K562 (cell line): Measurements from ENCODE around the gene CD164L2. TPM values are rescaled to one million over a fixed set of nuclear protein-coding genes. Genes with fewer than 3 reads are reported as not detected.
A peak's percentile ranks its signal among the peaks of the same experiment; 100 is the strongest.

Source experiments
- BCL6 ChIP-seq: fragments of 250-450 bp; sonication (Bioruptor Pico); IDR thresholded peaks from 2 replicates; pipeline ENCODE4 v1.4.0; 2020
- CXXC5 ChIP-seq: fragments of 250-450 bp; sonication (Bioruptor Pico); IDR thresholded peaks from 2 replicates; pipeline ENCODE4 v1.8.0; 2022; ENCODE audit warnings: inconsistent platforms, mild to moderate bottlenecking, moderate library complexity
- HOMEZ ChIP-seq: fragments of 250-450 bp; sonication (Bioruptor Pico); IDR thresholded peaks from 2 replicates; pipeline ENCODE4 v1.4.0; 2020; ENCODE audit warnings: mild to moderate bottlenecking, moderate library complexity
- KDM2B ChIP-seq: fragments of 250-450 bp; sonication (Bioruptor Pico); IDR thresholded peaks from 2 replicates; pipeline ENCODE4 v1.8.0; 2021; ENCODE audit warnings: mild to moderate bottlenecking, moderate library complexity
- MAZ ChIP-seq, 2 experiments: fragments of 450-650 bp in 1 of 2; sonication (generic) in 1 of 2; formaldehyde crosslinking; IDR thresholded peaks in 1 of 2; conservative IDR thresholded peaks in 1 of 2; 2 replicates each; pipeline versions ENCODE4 v1.4.0 to v1.5.0; 2020; ENCODE audit warnings: mild to moderate bottlenecking in 1 of 2, missing genetic modification reagents in 1 of 2
- MTA1 ChIP-seq: fragments of 450-650 bp; IDR thresholded peaks from 2 replicates; pipeline ENCODE4 v1.6.1; 2017; ENCODE audit warnings: borderline replicate concordance
- NFXL1 ChIP-seq: fragments of 450-650 bp; formaldehyde crosslinking; IDR thresholded peaks from 2 replicates; pipeline ENCODE4 v1.4.0; 2021; ENCODE audit warnings: mild to moderate bottlenecking
- NKRF ChIP-seq: fragments of 450-650 bp; IDR thresholded peaks from 2 replicates; pipeline ENCODE4 v1.6.1; 2016; ENCODE audit warnings: borderline replicate concordance
- NR0B1 ChIP-seq: fragments of 450-650 bp; IDR thresholded peaks from one replicate; pipeline ENCODE4 v1.6.1; 2018; ENCODE audit warnings: mild to moderate bottlenecking, moderate library complexity; ENCODE audit not compliant: partially characterized antibody
- POLR2H ChIP-seq: IDR thresholded peaks from 2 replicates; pipeline ENCODE4 v1.6.1; 2016; ENCODE audit warnings: missing genetic modification characterization, low read depth, mild to moderate bottlenecking, control low read depth, missing compliant biosample characterization, moderate library complexity
- PTRF ChIP-seq: fragments of 450-650 bp; IDR thresholded peaks from 2 replicates; pipeline ENCODE4 v1.6.1; 2016; ENCODE audit warnings: mild to moderate bottlenecking, missing genetic modification characterization, missing compliant biosample characterization
- TAF15 ChIP-seq: fragments of 200-400 bp; formaldehyde crosslinking; IDR thresholded peaks from 2 replicates; pipeline ENCODE4 v1.6.1; 2017; ENCODE audit warnings: mild to moderate bottlenecking, low read depth, low read length, moderate library complexity
- ZNF24 ChIP-seq: fragments of 450-650 bp; IDR thresholded peaks from 2 replicates; pipeline ENCODE4 v1.6.1; 2016
- ZNF695 ChIP-seq: fragments of 450-650 bp; formaldehyde crosslinking; IDR thresholded peaks from 2 replicates; pipeline ENCODE4 v1.4.0; 2020; ENCODE audit warnings: mild to moderate bottlenecking, moderate library complexity
- polyA plus RNA-seq, 8 experiments: library from polyadenylated mRNA; depleted of rRNA in 4 of 8; stranded (reverse) in 5 of 8; unstranded in 3 of 8; fragments of >200 nt; fragmentation: Nextera tagmentation in 2 of 8; fragmentation: Illumina TruSeq in 1 of 8; extraction: Ambion mirVana in 2 of 8; extraction: Trizol in 1 of 8; gene quantifications; 2 replicates each; pipeline versions ENCODE4 v1.2.1 to v1.2.3, GENCODE V29; 2011 to 2014; ENCODE audit warnings: inconsistent platforms in 1 of 8, missing spikeins in 1 of 8
- total RNA-seq, 7 experiments: library from RNA; depleted of rRNA in 6 of 7; stranded (reverse); fragments of >200 nt in 6 of 7; fragmentation: Illumina TruSeq in 2 of 7; extraction: Trizol in 2 of 7; gene quantifications; 2 replicates each; pipeline versions ENCODE4 v1.2.1 to v1.2.3, GENCODE V29; 2011 to 2021; ENCODE audit warnings: low replicate concordance in 1 of 7
- TF ChIP-seq, protein P1 (sequence below): sonication (generic); formaldehyde crosslinking; IDR thresholded peaks from 2 replicates; pipeline ENCODE4 v1.8.1; 2023; ENCODE audit warnings: mild to moderate bottlenecking, missing genetic modification reagents
- TF ChIP-seq, protein P2 (sequence below), 3 experiments: fragments of 200-800 bp in 1 of 3; fragments of 250-450 bp in 1 of 3; fragments of 450-650 bp in 1 of 3; sonication (Bioruptor Pico) in 1 of 3; sonication (Bioruptor generic) in 1 of 3; formaldehyde crosslinking in 1 of 3; IDR thresholded peaks; 2 replicates each; pipeline versions ENCODE4 v1.6.1 to v1.8.0; 2016 to 2022; ENCODE audit warnings: mild to moderate bottlenecking in 2 of 3, missing genetic modification characterization in 2 of 3, missing compliant biosample characterization in 1 of 3, moderate library complexity in 1 of 3

Gene CD164L2
- total and polyA plus RNA-seq, 9 of the 15 experiments (the other 6 are each of a cell fraction or from before 2014, with no cell fraction given): 0.08 to 0.92 (median 0.38) TPM; not detected in 1

GRCh38 chr1:27392096-27392777, 9.1 kb upstream of the CD164L2 start, which contains the start of gene GPR3 (continued):
- TF ChIP-seq HOMEZ (CRISPR knock-in tag): no peak
- peak; percentile 77 for TF ChIP-seq NKRF
- TF ChIP-seq MAZ (CRISPR knock-in tag; conservative IDR thresholded peaks at IDR 0.05 in 1 of 2, IDR thresholded peaks at IDR 0.05 in 1 of 2): peak; percentile 56 to 96
- peak; percentile 80 for TF ChIP-seq MTA1
- TF ChIP-seq POLR2H (tag): no peak
- no peak for TF ChIP-seq TAF15
- TF ChIP-seq, protein P1, sequence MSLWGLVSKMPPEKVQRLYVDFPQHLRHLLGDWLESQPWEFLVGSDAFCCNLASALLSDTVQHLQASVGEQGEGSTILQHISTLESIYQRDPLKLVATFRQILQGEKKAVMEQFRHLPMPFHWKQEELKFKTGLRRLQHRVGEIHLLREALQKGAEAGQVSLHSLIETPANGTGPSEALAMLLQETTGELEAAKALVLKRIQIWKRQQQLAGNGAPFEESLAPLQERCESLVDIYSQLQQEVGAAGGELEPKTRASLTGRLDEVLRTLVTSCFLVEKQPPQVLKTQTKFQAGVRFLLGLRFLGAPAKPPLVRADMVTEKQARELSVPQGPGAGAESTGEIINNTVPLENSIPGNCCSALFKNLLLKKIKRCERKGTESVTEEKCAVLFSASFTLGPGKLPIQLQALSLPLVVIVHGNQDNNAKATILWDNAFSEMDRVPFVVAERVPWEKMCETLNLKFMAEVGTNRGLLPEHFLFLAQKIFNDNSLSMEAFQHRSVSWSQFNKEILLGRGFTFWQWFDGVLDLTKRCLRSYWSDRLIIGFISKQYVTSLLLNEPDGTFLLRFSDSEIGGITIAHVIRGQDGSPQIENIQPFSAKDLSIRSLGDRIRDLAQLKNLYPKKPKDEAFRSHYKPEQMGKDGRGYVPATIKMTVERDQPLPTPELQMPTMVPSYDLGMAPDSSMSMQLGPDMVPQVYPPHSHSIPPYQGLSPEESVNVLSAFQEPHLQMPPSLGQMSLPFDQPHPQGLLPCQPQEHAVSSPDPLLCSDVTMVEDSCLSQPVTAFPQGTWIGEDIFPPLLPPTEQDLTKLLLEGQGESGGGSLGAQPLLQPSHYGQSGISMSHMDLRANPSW (CRISPR knock-in tag): no peak
- TF ChIP-seq PTRF (tag): no peak
- TF ChIP-seq ZNF24: 0 out of 2 replicates have a peak, but pooled peaks have one; percentile 23
- TF ChIP-seq CXXC5 (CRISPR knock-in tag): peak; percentile 99
- no peak for TF ChIP-seq BCL6 (CRISPR knock-in tag)
- peak; percentile 58; the same call in 1 of the 2 replicates for TF ChIP-seq KDM2B (CRISPR knock-in tag)
- TF ChIP-seq, protein P2, sequence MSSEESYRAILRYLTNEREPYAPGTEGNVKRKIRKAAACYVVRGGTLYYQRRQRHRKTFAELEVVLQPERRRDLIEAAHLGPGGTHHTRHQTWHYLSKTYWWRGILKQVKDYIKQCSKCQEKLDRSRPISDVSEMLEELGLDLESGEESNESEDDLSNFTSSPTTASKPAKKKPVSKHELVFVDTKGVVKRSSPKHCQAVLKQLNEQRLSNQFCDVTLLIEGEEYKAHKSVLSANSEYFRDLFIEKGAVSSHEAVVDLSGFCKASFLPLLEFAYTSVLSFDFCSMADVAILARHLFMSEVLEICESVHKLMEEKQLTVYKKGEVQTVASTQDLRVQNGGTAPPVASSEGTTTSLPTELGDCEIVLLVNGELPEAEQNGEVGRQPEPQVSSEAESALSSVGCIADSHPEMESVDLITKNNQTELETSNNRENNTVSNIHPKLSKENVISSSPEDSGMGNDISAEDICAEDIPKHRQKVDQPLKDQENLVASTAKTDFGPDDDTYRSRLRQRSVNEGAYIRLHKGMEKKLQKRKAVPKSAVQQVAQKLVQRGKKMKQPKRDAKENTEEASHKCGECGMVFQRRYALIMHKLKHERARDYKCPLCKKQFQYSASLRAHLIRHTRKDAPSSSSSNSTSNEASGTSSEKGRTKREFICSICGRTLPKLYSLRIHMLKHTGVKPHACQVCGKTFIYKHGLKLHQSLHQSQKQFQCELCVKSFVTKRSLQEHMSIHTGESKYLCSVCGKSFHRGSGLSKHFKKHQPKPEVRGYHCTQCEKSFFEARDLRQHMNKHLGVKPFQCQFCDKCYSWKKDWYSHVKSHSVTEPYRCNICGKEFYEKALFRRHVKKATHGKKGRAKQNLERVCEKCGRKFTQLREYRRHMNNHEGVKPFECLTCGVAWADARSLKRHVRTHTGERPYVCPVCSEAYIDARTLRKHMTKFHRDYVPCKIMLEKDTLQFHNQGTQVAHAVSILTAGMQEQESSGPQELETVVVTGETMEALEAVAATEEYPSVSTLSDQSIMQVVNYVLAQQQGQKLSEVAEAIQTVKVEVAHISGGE (CRISPR knock-in tag; IDR thresholded peaks at IDR 0.05): 0 out of 6 replicates have a peak, but pooled peaks of 1 of the 3 experiments have one; percentile 55
- TF ChIP-seq NFXL1 (CRISPR knock-in tag): no peak
- TF ChIP-seq ZNF695 (CRISPR knock-in tag): no peak
- TF ChIP-seq NR0B1: no peak
